NCI-H526 treated with DMSO at 0.1 percent for 48 hours (cell line): ENCODE data around the gene PITHD1.
"Not testable (repeated sequence)": the region's sequence is repeated elsewhere in the genome, so short reads cannot be mapped to it uniquely, and the experiment has no call there.

Experiments used
- DNase-seq: peaks from one replicate; lab custom pipeline; 2025; lab: John Stamatoyannopoulos, UW

Gene PITHD1

GRCh38 chr1:23799255-23799569 is 21.0 kb downstream of the PITHD1 start:
- no peak for DNase-seq

GRCh38 chr1:23799570-23800399 is 21.6 kb downstream of the PITHD1 start:
- no peak for DNase-seq

GRCh38 chr1:23800400-23801337 is 22.5 kb downstream of the PITHD1 start, which contains the start of gene GALE:
Gene GALE, minus strand, starts transcription at chr1:23800754. Its CDS starts 1,747 bp downstream, at chr1:23799007.
- DNase-seq = peak; percentile 86

- no peak for DNase-seq
Measured at GRCh38 chr1:23801338-23801748, 23.1 kb downstream of the PITHD1 start.

- no peak for DNase-seq
Measured at GRCh38 chr1:23801876-23802275, 23.7 kb downstream of the PITHD1 start.

- DNase-seq = not testable (repeated sequence)
Measured at GRCh38 chr1:23802809-23803342, 24.7 kb downstream of the PITHD1 start.

DNA sequence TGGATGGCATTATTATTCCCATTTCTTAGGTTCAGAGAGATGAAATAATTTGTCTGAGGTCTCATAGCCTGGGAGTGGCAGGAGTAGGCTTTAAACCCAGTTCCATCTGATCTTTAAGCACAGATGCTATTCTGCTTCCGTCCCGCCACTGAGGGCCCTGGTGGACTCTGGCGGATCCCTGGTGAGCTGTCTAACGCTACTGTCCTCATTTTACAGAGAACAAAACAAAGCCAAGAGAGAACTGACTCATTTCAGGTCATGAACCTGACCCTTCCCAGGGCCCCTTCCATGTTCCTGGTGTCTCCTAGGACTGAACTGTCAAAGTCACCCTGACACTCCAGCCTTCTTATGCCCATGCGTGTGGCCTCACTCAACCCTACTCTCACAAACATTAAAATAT is 25.5 kb downstream of the PITHD1 start:
- DNase-seq = no peak

DNA sequence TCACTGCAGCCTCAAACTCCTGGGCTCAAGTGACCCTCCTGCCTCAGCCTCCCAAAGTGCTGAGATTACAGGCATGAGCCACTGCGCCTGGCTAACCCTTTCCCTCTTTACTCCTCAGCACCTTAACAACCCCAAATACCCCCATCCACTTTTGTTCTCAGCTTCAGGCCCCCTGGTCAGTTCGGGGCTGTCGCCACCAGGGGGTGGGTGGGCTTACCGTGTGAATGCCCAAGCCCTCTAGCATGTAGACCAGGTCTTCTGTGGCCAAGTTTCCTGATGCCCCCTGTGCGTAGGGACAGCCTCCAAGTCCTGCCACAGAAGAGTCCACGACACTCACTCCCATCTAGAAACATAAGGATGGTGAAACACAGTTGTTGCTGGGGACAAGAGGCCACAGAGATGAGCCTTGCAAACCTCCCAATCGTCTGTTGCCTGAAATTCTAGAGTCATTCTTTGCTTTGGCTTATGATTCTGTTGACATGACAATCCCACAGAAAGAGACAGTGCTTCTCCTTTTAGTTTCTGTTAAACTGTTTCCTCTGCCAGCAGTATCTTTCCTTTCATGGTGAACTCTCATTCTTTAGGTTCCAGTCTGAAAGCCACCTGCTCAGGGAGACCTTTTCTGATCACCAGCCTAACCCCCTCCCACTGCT is 26.1 kb downstream of the PITHD1 start:
- DNase-seq = no peak

- no peak for DNase-seq
Measured at GRCh38 chr1:23805025-23805424, 26.8 kb downstream of the PITHD1 start.

- DNase-seq = no peak
Measured at GRCh38 chr1:23806280-23806679, 28.1 kb downstream of the PITHD1 start.

- no peak for DNase-seq
Measured at GRCh38 chr1:23807453-23807852, 29.2 kb downstream of the PITHD1 start.

- peak; percentile 20 for DNase-seq
Measured at GRCh38 chr1:23809751-23810171, 31.5 kb downstream of the PITHD1 start.

DNA sequence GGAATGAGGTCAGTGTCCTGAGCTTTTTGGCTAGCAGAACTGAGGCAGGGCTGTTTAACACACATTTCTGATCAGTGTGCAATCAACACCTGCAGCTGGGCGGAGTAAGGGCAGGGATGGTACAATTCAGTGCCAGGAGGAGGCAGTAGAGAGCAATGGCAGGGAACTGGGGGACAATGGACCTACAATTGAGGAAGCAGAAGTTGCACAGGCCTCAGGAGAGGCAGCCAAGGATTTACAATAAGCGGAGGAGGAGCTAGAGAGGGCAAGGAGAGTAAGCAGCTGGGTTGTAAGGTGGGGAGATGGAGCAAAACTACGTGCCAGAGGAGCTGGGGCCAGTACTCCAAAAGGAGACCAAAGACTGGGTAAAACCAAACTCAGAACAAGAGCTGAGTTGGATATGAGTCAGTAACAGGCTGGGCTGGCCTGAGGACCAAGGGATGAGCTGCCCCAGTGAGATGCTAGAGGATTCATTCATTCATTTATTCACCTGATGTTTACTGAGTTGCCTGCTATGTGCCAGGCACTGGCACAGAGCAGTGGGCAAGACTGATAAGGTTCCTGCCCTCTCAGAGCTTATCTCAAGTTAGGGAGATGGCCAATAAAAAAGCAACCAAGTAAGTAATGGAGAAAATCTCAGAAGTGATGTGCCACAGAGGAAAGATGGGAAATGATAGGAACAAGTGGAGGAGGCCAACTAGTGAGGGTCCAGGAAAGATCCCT is 32.8 kb downstream of the PITHD1 start:
- no peak for DNase-seq

GRCh38 chr1:23814016-23814415 is 35.8 kb downstream of the PITHD1 start:
- no peak for DNase-seq

- DNase-seq = no peak
Measured at GRCh38 chr1:23816361-23816760, 38.1 kb downstream of the PITHD1 start.

DNA sequence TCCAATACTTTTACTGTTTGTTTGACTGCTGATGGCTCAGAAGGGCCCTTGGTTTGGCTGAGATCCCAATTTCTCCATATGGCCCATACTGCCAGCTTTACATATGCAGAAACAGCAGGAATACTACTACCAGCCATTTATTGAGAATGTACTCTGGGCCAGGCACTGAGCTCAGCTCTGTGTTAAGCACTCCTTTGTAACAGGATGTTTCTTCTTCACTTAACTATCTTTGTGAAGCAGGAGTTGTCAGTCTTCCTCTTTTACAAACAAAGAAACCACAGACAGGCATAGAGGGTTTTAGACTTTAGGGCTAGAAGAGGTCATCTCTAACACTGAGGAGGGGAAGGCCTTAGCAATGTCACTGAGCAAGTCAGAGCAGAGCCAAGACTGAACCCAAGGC is 38.7 kb downstream of the PITHD1 start:
- DNase-seq = no peak

DNA sequence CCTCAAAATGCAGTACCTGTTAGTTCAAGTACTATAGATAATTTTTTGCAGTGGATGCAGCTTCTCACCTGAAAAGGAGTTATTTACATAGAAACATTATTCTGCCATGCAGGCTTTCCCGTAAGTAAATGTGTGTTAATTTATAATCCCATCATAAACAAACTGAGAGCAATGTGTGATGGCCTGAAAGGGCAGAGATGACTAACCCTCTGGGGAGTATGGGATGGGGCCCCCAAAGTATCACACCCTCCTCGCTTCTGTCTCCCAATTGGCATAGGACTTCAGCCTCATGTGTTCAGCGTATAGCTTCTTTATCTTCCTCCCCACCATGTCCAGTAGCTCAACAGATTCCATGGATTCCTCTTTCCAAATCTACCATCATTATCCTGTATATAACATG is 39.4 kb downstream of the PITHD1 start:
- no peak for DNase-seq

DNA sequence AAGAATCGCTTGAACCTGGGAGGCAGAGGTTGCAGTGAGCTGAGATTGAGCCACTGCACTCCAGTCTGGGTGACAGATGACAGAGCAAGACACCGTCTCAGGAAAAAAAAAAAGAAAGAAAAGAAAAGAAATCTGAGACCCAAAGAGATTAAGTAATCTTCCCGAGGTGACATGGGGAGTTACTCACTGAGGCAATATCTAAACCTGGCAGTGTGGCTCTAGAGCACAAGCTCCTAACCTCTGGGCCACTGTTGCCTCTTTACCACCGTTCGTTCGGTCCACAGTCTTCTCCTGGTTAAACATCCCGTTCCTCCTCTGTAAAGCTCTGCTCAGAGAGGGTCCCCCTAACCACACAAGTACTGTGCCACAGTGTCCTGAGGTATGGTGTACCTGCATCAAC is 45.5 kb downstream of the PITHD1 start:
- DNase-seq = no peak

DNA sequence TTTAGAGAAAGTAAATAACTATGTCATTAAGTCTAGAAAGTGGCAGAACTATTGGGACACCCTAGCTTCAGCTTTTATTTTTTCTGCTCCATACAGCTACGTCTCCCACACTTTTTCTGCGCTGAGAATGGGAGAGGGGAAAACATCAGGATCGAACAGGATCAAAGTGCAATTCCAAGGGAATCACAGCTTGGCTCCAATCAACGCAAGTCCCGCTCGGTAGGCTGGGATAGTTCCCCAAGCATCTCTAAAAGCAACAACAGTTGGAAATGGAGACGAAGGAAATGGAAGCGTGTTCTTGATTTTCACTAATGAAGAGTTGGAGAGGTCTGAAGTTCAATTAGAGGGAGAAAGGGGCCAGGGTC is 46.5 kb downstream of the PITHD1 start:
- no peak for DNase-seq

GRCh38 chr1:23825076-23825761 is 47.0 kb downstream of the PITHD1 start, which contains the start of gene HMGCL:
Gene HMGCL, minus strand, starts transcription at chr1:23825429. Its CDS starts 14 bp downstream, at chr1:23825415.
- DNase-seq = peak; percentile 80
